IPS-18c (cell line): ENCODE measurements around the gene MSH5.

Experiments
- H3K4me3 ChIP-seq: 2 replicates; pipeline ENCODE4 v1.7.0; 2013; ENCODE audit warnings: low read depth, mild to moderate bottlenecking, low read length, moderate library complexity; ENCODE audit not compliant: insufficient read depth
- H3K9me3 ChIP-seq: one replicate; pipeline ENCODE4 v1.6.1; 2013; ENCODE audit warnings: mild to moderate bottlenecking, low read length, moderate library complexity; ENCODE audit not compliant: control insufficient read depth, insufficient read depth

Gene MSH5

DNA sequence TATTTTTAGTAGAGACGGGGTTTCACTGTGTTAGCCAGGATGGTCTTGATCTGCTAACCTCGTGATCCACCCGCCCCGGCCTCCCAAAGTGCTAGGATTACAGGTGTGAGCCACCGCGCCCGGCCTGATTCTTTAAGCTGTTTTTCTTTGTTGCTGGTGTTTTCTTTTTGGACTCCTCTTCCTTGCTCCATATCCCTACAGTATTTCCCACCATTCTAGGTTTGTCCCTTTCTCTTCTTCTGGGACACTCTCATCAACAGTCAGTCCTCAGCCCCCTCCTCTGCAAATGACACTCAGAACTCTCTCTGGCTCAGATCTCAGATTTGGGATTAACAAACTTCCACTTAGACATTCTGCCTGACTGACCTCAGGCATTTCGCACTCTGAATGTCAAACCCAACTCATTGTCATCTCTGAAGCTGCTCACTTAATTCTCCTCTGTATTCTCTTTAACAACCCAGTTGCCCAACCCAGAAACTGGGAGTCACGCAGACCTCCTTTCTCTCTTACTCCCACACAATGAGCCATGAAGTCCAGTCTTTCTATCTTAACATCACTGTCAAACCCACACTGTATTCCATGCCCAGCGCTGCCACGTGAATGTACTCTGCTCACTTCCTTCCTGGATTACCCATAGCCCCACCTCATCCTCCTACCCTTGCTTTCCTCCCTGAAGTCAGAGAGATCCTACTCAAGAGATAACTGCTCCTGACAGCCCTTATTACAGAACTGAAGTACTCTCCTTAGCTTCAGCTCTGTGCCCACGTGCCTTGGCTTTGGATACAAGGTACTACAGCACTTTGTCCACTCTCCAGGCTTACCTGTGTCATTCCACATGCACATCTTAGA, 14.1 kb upstream of the MSH5 start:
- Histone ChIP-seq H3K9me3 (no peaks in the 10 kb centered on the region), H3K4me3 (no peak overlapping the region)

DNA sequence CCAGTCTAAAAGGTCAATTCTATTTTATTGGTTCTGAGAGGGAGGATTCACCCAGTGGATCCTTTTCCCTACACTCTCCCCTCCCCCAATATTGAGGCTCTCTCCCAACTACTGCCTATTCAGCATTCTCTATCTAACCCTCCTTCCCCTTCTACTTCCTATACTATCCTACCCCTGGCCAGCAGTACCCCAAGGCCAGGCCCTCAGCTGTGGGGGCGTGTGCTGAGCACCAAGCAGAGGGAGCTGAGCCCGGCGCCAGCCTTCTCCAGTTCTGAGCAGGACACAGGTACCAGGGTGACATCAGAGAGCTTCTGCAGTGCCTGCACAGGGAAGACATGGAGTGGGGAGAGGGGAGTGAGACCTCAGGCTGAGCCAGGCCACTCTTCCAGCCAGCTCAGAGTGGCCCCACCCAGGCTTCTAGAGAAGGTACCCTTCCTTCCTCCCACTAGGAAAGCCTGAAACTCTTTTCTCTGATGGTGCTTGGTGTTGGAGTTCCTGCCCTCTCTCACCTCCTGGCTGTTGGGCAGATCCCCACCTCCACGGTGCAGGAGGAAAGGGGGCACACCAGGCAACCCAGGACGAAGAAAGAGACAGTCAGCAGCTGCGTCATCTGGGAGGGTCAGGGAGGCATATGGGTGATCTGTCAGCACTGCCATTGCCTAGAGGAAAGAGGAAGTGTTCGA, 12.6 kb upstream of the MSH5 start:
- no peaks in the 10 kb centered on the region for H3K9me3 ChIP-seq
- no peak overlapping the region for H3K4me3 ChIP-seq

DNA sequence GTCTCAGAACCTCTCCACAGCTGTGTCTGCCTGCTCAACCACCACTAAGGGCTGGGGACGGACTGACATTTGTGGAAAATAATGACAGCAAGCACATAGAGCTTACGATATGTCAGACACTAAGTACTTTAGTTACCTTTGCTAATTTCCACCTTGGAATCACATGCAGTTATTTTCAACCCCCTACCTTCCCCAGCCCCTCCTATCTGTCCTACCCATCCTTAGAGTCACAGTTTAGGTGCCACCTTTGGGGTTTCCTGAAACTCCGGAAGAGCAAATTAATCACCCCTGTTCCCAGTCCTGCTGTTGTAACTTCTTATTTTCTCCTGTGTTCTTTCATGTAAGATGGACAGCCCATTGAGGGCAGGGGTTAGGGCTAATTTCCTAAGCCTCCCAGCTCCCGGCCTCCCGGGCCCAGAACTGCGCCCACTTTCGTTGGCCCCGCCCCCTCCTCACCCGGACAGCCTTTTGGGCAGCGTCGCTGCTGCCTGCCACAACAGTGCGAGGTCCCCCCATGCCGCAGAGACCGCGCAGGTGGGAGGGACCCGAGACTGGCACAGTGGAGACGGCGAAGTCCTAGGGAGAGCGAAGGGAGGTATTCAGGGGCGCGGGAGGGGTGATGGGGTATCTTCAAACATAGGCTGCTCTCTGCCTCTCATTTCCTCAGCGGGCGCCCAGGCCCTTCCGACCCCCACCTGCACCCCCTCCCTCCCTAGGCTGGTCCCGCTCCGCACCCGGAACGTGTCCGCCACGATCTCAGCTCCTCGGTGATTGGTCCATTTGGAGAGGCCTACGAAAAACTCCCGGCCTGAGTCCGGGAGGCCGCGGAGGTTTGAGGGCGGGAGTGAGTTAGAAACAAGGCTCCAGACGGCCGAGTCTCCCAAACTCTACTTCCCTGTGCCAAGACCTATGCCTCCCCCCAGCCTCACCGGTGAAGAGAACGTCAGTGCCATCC, 11.8 kb upstream of the MSH5 start:
- no peaks in the 10 kb centered on the region for H3K9me3 ChIP-seq
- 0 out of 2 replicates have a peak overlapping the region, but pooled peaks have one; percentile 90 for H3K4me3 ChIP-seq

GRCh38 chr6:31728767-31729514, 10.9 kb upstream of the MSH5 start, which contains the start of gene DDAH2:
DDAH2 (minus strand) TSS chr6:31729299; CDS start chr6:31729161, 138 bp downstream.
- H3K9me3 ChIP-seq: no peaks in the 10 kb centered on the region
- H3K4me3 ChIP-seq: peak within 1 kb of the TSS; percentile 90

DNA sequence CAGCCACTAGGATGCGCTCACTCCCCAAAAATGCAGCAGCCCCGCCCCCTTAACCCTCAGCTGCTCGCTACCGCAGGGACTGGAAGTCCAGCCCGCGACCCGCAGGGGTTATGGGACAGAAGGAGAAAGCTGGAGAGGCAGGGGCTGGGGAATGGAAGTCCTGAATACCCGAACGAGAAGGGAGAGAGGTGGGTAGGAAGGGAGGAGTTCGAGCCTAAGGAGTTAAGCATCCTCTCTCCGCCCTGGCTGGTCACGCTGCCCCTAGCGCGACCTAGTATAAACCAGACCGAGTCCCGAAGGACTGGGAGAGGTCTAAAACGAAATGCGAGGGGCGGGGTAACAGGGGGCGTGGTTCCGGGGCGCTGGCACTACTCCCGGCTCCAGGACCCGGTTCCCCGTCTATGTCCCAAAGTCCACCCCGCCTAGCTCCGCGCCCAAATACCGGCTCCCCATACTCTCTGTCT, 10.3 kb upstream of the MSH5 start:
- Histone ChIP-seq H3K4me3 (peak overlapping the region; percentile 90), H3K9me3 (no peaks in the 10 kb centered on the region)

- Histone ChIP-seq H3K9me3 (no peaks in the 10 kb centered on the region), H3K4me3 (peak overlapping the region; percentile 90)
Observed at GRCh38 chr6:31729979-31730630, 9.7 kb upstream of the MSH5 start.

DNA sequence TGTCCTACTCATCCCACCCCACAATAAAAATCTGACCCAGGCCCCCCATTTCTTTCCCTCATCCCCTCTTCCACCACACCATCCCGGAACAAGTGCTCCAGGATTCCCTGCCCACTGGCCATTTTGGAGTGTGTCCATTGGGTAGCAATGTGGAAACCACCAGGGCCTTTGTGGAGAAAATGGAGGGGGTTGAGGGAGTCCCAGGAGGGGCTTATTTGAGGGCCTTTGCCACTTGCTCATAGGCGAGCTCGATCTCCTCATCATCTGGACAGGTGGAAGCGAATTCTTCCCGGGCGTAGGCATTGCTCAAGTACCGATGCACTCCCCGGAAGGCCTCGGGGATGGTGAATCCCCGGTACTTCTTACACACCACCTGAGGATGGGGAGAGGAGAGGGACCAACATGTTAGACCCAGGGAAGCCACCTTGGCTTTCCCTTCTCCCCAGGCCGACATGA, 9.1 kb upstream of the MSH5 start:
- no peak overlapping the region; the same call in 1 of the 2 replicates for H3K4me3 ChIP-seq

GRCh38 chr6:31732029-31732428, 7.8 kb upstream of the MSH5 start:
- no peaks in the 10 kb centered on the region for H3K9me3 ChIP-seq

More for the DNA sequence above, 9.1 kb upstream of the MSH5 start:
- H3K9me3 ChIP-seq: no peaks in the 10 kb centered on the region

GRCh38 chr6:31733734-31734133, 6.1 kb upstream of the MSH5 start:
- peak overlapping the region; percentile 94; the same call in 1 of the 2 replicates for H3K4me3 ChIP-seq
- no peaks in the 10 kb centered on the region for H3K9me3 ChIP-seq

More at GRCh38 chr6:31732029-31732428, 7.8 kb upstream of the MSH5 start:
- H3K4me3 ChIP-seq: no peak overlapping the region

GRCh38 chr6:31734247-31734820, 5.5 kb upstream of the MSH5 start:
- Histone ChIP-seq H3K9me3 (no peaks in the 10 kb centered on the region), H3K4me3 (peak overlapping the region; percentile 94)

GRCh38 chr6:31734821-31735406, 4.9 kb upstream of the MSH5 start:
- Histone ChIP-seq H3K9me3 (no peaks in the 10 kb centered on the region), H3K4me3 (peak overlapping the region; percentile 94)

- H3K9me3 ChIP-seq: no peaks in the 10 kb centered on the region
Observed at GRCh38 chr6:31736021-31736767, 3.6 kb upstream of the MSH5 start, which contains the start of gene CLIC1. CLIC1 (minus strand) TSS chr6:31736530; CDS start chr6:31736300, 230 bp downstream.

DNA sequence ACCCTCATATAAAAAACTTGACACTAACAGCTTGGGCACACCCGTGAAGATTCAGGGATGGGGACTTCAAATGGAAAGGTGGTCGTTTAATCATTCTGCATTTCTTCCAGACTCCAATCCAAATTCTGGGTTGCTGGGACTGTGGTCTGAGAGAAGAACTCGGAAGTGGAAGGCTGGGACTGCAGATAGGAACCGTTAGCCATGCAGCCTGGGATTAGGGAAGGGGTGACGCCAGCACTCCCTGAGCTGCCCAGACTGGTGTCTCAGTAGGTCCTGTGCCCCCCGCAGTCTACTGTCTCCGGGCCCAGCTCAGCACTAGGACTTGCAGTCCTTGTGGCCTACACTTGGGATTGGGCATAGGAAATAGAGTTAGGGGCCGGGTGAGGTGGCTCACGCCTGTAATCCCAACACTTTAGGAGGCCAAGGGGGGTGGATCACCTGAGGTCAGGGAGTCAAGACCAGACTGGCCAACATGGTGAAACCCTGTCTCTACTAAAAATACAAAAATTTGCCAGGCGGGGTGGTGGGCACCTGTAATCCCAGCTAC, 3.0 kb upstream of the MSH5 start:
- H3K9me3 ChIP-seq: no peaks in the 10 kb centered on the region
- H3K4me3 ChIP-seq: peak overlapping the region; percentile 94

More at GRCh38 chr6:31736021-31736767, 3.6 kb upstream of the MSH5 start, which contains the start of gene CLIC1:
- peak within 1 kb of the TSS; percentile 94 for H3K4me3 ChIP-seq

GRCh38 chr6:31737315-31737990, 2.4 kb upstream of the MSH5 start:
- H3K4me3 ChIP-seq: no peak overlapping the region; the same call in 1 of the 2 replicates
- no peaks in the 10 kb centered on the region for H3K9me3 ChIP-seq
